Endothelial cell of umbilical vein (primary cell): Measurements from ENCODE around the gene RIPOR3. TPM values are rescaled to one million over a fixed set of nuclear protein-coding genes. Genes with fewer than 3 reads are reported as not detected.
"Not testable (repeated sequence)": the region's sequence is repeated elsewhere in the genome, so short reads cannot be mapped to it uniquely, and the experiment has no call there.

Experiments
- BruUV-seq: library from RNA; stranded (reverse); fragments of 400-500 nt; replicated peaks from 2 replicates; lab custom pipeline; 2021; lab: Mats Ljungman, UMichigan
- CTCF ChIA-PET: fragments of 300-600, 350-600 bp; sonication (Branson Sonifier 250); formaldehyde crosslinking; loops from one replicate; lab custom pipeline; 2021; ENCODE audit warnings: antibody characterized with exemption, inconsistent platforms; lab: Charles Lee
- POLR2A ChIA-PET: fragments of 300-600, 350-600 bp; sonication (Branson Sonifier 250); formaldehyde crosslinking; loops from one replicate; lab custom pipeline; 2021; ENCODE audit warnings: antibody characterized with exemption, inconsistent platforms; lab: Charles Lee
- DNase-seq: peaks from one replicate; pipeline ENCODE4 v3.0.0-alpha.2; 2011; ENCODE audit warnings: low read depth, low spot score
- FAIRE-seq: peaks from 2 replicates; lab custom pipeline; 2011; peaks lifted over from hg19 to GRCh38; lab: Jason Lieb, UNC
- H2AFZ ChIP-seq: 2 replicates; pipeline ENCODE4 v1.6.0; 2012; ENCODE audit warnings: low read depth, low read length, control low read depth, inconsistent platforms
- H3K27ac ChIP-seq: 2 replicates; pipeline ENCODE4 v1.5.1; 2011; ENCODE audit warnings: low read depth, mild to moderate bottlenecking, control low read depth, low read length, moderate library complexity; ENCODE audit not compliant: insufficient read depth
- H3K27me3 ChIP-seq, 2 experiments: 2 replicates each; pipeline versions ENCODE4 v1.6.0 to v1.6.1; 2011; ENCODE audit warnings: low read length in 2 of 2, mixed read lengths in 1 of 2; ENCODE audit not compliant: control insufficient read depth in 2 of 2, insufficient read depth in 2 of 2
- H3K36me3 ChIP-seq, 2 experiments: 2 replicates in 1 of 2; 3 replicates in 1 of 2; pipeline ENCODE4 v1.5.1; 2011; ENCODE audit warnings: low read length in 2 of 2, mild to moderate bottlenecking in 1 of 2, moderate library complexity in 1 of 2; ENCODE audit not compliant: control insufficient read depth in 2 of 2, insufficient read depth in 2 of 2; ENCODE audit errors: extremely low read depth in 1 of 2
- H3K4me1 ChIP-seq: 3 replicates; pipeline ENCODE4 v1.5.1; 2011; ENCODE audit warnings: mild to moderate bottlenecking, low read length; ENCODE audit not compliant: control insufficient read depth, insufficient read depth; ENCODE audit errors: extremely low read depth
- H3K4me2 ChIP-seq: 2 replicates; pipeline ENCODE4 v1.6.1; 2011; ENCODE audit warnings: low read length, control low read depth, mixed read lengths; ENCODE audit not compliant: insufficient read depth
- H3K4me3 ChIP-seq, 3 experiments: fragments of 200-600 bp in 1 of 3; sonication (generic), shearing (Covaris generic) in 1 of 3; replicated peaks in 1 of 3; 2 replicates each; pipeline ENCODE4 v1.5.1; 2011 to 2016; ENCODE audit warnings: control low read depth in 3 of 3, low read length in 3 of 3, mild to moderate bottlenecking in 2 of 3, inconsistent platforms in 1 of 3, low read depth in 1 of 3, moderate library complexity in 1 of 3; ENCODE audit not compliant: insufficient read depth in 1 of 3
- H3K79me2 ChIP-seq: 2 replicates; pipeline ENCODE4 v1.6.0; 2012; ENCODE audit warnings: low read length, inconsistent platforms; ENCODE audit not compliant: control insufficient read depth, insufficient read depth
- H3K9ac ChIP-seq: replicated peaks from 2 replicates; pipeline ENCODE3; 2011; ENCODE audit warnings: low read length, control low read depth; ENCODE audit not compliant: insufficient read depth; ENCODE audit errors: extremely low read depth
- H3K9me1 ChIP-seq: replicated peaks from 3 replicates; pipeline ENCODE4 v1.6.0; 2011; ENCODE audit warnings: mild to moderate bottlenecking, low read length; ENCODE audit not compliant: control insufficient read depth, insufficient read depth; ENCODE audit errors: extremely low read depth
- H3K9me3 ChIP-seq: replicated peaks from 2 replicates; pipeline ENCODE4 v1.5.1; 2012; ENCODE audit warnings: low read length, inconsistent platforms; ENCODE audit not compliant: control insufficient read depth, insufficient read depth
- H4K20me1 ChIP-seq: replicated peaks from 2 replicates; pipeline ENCODE3; 2011; ENCODE audit warnings: mild to moderate bottlenecking, low read length; ENCODE audit not compliant: control insufficient read depth, insufficient read depth; ENCODE audit errors: extremely low read depth
- CTCF ChIP-seq, 2 donors: IDR thresholded peaks; 1 replicate in 1 of 2; 2 replicates in 1 of 2; pipeline ENCODE4 v1.5.1; 2011; ENCODE audit warnings: low read length in 2 of 2, mild to moderate bottlenecking in 2 of 2, moderate library complexity in 2 of 2, control low read depth in 1 of 2, inconsistent platforms in 1 of 2, low read depth in 1 of 2; ENCODE audit not compliant: insufficient read depth in 1 of 2; ENCODE audit errors: extremely low read depth in 1 of 2
- EZH2 ChIP-seq: IDR thresholded peaks from 2 replicates; pipeline ENCODE4 v1.6.1; 2012; ENCODE audit warnings: borderline replicate concordance, low read depth, mild to moderate bottlenecking, moderate library complexity, low read length, inconsistent platforms; ENCODE audit not compliant: severe bottlenecking
- FOS ChIP-seq: IDR thresholded peaks from 2 replicates; pipeline ENCODE4 v1.6.1; 2011; ENCODE audit warnings: mild to moderate bottlenecking, low read length, moderate library complexity, borderline replicate concordance; ENCODE audit not compliant: insufficient read depth
- GATA2 ChIP-seq: IDR thresholded peaks from 2 replicates; pipeline ENCODE4 v1.7.0; 2011; ENCODE audit warnings: low read depth, mild to moderate bottlenecking, moderate library complexity, mixed read lengths, low read length; ENCODE audit not compliant: insufficient read length, insufficient read depth
- JUN ChIP-seq: IDR thresholded peaks from 2 replicates; pipeline ENCODE4 v1.6.1; 2011; ENCODE audit warnings: borderline replicate concordance, low read depth; ENCODE audit not compliant: insufficient read length, insufficient read depth
- MAX ChIP-seq: IDR thresholded peaks from 2 replicates; pipeline ENCODE4 v1.6.1; 2011; ENCODE audit not compliant: insufficient read depth, insufficient read length
- MYC ChIP-seq: IDR thresholded peaks from one replicate; pipeline ENCODE4 v1.6.1; 2011; ENCODE audit warnings: mild to moderate bottlenecking, low read depth, low read length
- POLR2A ChIP-seq: IDR thresholded peaks from 2 replicates; pipeline ENCODE4 v1.6.1; 2012; ENCODE audit warnings: low read depth, mild to moderate bottlenecking, control low read depth, low read length
- POLR2AphosphoS5 ChIP-seq: IDR thresholded peaks from 2 replicates; pipeline ENCODE4 v1.6.1; 2012; ENCODE audit warnings: low read depth, mild to moderate bottlenecking, control low read depth, low read length, moderate library complexity; ENCODE audit not compliant: insufficient read depth
- dilution Hi-C: fragments of 300-500 bp; cut with MboI; formaldehyde crosslinking; loops from one replicate; pipeline ENCODE4 v1.15.0; 2019; ENCODE audit warnings: low sequenced_read_pairs; ENCODE audit not compliant: extremely low pct_ligation_motif_present
- intact Hi-C: fragments of 100-400 bp; cut with micrococcal nuclease; formaldehyde crosslinking; loops from one replicate; pipeline ENCODE4 v1.10.0; 2022
- polyA plus RNA-seq, 4 experiments: library from polyadenylated mRNA; depleted of rRNA in 3 of 4; stranded (reverse) in 3 of 4; unstranded in 1 of 4; fragments of >200 nt; gene quantifications; 2 replicates each; pipeline versions ENCODE4 v1.2.1 to v1.2.3, GENCODE V29; 2011 to 2012; ENCODE audit warnings: missing spikeins in 1 of 4
- total RNA-seq: library from RNA; stranded (reverse); gene quantifications from 2 replicates; pipeline ENCODE4 v1.2.3, GENCODE V29; 2021

Gene RIPOR3
- total and polyA plus RNA-seq, 2 donors (not counting 3 experiments of a cell fraction or from before 2014, with no cell fraction given): not detected

- no peak overlapping the region for H2AFZ ChIP-seq
- ChIA-PET CTCF (interaction anchor here (0.8 to 12.9 kb wide), 12 partner anchors 9 to 57 kb away, joined by 3 to 99 read pairs (median 6); no protein-coding TSS in a partner anchor), POLR2A (interaction anchor here (1.3 to 2.0 kb wide), 5 partner anchors 20 to 32 kb away, joined by 3 to 8 read pairs (median 5); partner anchors contain the start of gene PTPN1)
- peak overlapping the region; percentile 77 for H3K4me2 ChIP-seq
- H4K20me1 ChIP-seq: no peaks in the 10 kb centered on the region
- H3K9me3 ChIP-seq: no peaks in the 10 kb centered on the region
- FAIRE-seq: peak; percentile 100
- peak overlapping the region in 1 of 3 experiments; percentile 34 for H3K4me3 ChIP-seq
- peak overlapping the region; percentile 81 for H3K9ac ChIP-seq
- H3K27me3 ChIP-seq: no peaks in the 10 kb centered on the region
- peaks cover 0 to 2% of the 10 kb centered on the region in 2 experiments for H3K36me3 ChIP-seq
- H3K4me1 ChIP-seq: peaks cover 51% of the 10 kb centered on the region
- H3K9me1 ChIP-seq: no peaks in the 10 kb centered on the region
- intact Hi-C loops (loop anchor here (1.0 kb wide), 4 partner anchors 20 to 70 kb away; partner anchors contain the start of gene PTPN1), dilution Hi-C loops (no loop called here)
- DNase-seq: peak; percentile 94
- TF ChIP-seq CTCF (IDR thresholded peaks at IDR 0.05; ENCODE audit: extremely low read depth in 1 of 2, insufficient read depth in 1 of 2, low read depth in 1 of 2, low read length in 2 of 2) (peak; percentile 10 to 14), POLR2A (peak; percentile 71), MAX (no peak), GATA2 (peak; percentile 92), MYC (no peak), EZH2 (no peak), POLR2AphosphoS5 (peak; percentile 95), JUN (peak; percentile 98), FOS (peak; percentile 91)
- TSS peak; percentile 94 for BruUV-seq
- peaks cover 78% of the 10 kb centered on the region for H3K79me2 ChIP-seq
- peak overlapping the region; percentile 98 for H3K27ac ChIP-seq
These were observed 150.4 kb downstream of the RIPOR3 start for GRCh38 chr20:50540620-50541605.

- FAIRE-seq, H2AFZ ChIP-seq, H3K9me3 ChIP-seq, intact Hi-C loops, H3K4me3 ChIP-seq, H3K27me3 ChIP-seq, DNase-seq, H3K36me3 ChIP-seq, BruUV-seq, H4K20me1 ChIP-seq, H3K9me1 ChIP-seq, dilution Hi-C loops: not testable (repeated sequence)
- Histone ChIP-seq H3K9ac (peak overlapping the region; percentile 24), H3K4me1 (peaks cover 51% of the 10 kb centered on the region), H3K4me2 (peak overlapping the region; percentile 3), H3K79me2 (peaks cover 78% of the 10 kb centered on the region), H3K27ac (peak overlapping the region; percentile 98)
- ChIA-PET POLR2A (interaction anchor here (1.3 to 1.6 kb wide), 2 partner anchors 26 to 28 kb away, joined by 4 to 5 read pairs; no protein-coding TSS in a partner anchor), CTCF (interaction anchor here (0.8 to 12.9 kb wide), 9 partner anchors 10 to 56 kb away, joined by 3 to 99 read pairs (median 4); no protein-coding TSS in a partner anchor)
These were observed 151.5 kb downstream of the RIPOR3 start for GRCh38 chr20:50539798-50540197.
